KG1 (cell line): ENCODE results near the gene IQGAP2.
"Not testable (repeated sequence)": the region's sequence is repeated elsewhere in the genome, so short reads cannot be mapped to it uniquely, and the experiment has no call there.

Source experiments
- DNase-seq: peaks from one replicate; lab custom pipeline; 2025; lab: John Stamatoyannopoulos, UW

The IQGAP2 gene

DNA sequence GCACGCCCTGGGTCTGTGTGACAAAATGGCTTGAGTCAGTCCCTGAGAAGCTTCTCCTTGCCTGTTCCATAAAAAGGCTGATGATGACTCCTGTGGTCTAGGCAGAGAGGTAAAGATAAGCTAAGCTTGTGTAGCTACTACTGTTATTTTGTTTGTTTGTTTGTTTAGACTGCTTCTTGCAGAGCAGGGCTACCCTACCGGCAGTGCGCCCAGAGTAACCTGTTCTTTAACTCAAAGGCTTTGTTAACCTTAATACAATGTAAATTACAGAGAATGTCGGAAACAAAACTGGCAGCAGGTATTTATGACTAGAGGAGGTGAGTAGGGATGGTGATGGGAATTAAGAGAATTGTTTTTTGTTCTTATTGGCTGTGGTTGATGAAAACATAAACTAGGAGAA, 132.5 kb downstream of the IQGAP2 start:
- DNase-seq: no peak

DNA sequence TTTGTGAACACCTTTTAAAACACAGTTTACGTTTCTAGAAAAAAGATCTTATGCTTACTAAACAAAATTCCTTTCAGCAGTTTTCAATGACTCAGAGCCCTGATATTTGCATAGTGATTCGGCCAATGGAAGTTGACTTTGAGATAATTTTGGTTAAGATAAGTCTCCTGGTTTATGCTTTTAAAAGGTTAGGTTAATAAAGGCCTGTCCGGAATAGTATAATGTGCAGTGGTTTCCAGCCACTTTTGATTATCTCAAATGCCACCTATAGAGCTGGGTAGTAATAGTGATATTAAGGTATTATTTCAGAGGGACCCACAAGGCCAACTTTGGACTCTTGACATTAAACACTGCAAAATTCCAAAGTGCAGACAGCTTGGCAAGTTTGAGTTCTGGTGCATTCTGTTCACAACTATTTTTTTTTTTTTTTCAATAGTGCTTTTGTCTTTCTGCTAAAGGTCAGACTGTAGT, 134.0 kb downstream of the IQGAP2 start:
- no peak for DNase-seq

DNA sequence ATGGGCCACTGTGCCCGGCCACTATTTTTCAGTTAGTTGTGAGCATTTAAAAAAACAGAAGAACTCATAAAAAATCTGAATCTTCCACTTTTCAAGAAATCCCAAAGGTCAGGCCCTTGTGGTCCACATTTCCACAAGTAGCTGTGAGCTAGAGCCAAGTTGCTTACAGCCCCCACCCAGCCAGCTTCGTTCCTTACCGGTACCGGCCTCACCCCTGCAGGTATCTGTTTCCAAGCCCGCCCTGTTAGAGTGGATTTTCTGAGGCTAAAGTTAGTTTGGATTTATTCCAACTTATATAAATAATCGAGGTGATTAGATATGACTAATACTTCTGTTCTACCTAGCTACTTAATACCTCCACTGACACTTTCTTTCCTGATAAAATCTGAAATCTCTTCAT, 139.2 kb downstream of the IQGAP2 start:
- DNase-seq: no peak

DNA sequence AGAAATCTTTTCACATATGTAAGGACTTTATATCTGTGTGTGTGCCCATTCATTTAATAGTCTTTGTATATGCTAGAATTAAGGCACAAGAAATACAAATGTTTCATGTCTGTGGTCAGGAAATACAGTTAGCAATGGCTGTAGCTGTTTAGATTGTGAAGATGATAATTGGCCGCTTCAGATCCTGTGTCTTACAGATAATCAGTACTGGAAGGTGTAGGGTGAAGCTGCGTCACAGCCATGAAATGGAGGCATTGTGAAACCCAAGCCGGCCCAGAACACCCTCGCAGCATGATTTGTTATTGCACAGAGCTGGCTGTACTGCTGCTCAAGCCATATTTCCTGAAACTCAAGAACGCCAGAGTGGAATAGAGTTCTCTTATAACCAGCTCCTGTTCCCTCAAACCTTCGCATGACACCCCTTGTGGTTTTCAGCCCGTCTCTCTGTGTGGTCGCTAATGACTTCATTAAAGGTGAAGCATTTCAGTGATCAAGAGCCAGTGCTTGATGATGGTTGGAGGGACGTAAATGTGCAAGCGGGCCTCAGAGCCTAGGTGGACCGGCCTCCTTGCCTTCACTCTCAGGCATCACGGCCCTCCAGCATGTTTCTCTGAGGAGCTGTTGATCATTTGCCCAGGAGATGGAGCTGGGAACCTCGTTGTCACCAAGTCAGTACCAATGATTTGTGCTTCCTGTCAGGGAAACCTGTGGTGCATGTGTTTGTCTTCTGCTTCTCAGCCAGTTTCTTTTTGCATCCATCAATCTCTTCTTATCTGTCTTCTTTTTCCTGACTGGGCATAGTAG, 140.0 kb downstream of the IQGAP2 start:
- DNase-seq: peak; percentile 80

DNA sequence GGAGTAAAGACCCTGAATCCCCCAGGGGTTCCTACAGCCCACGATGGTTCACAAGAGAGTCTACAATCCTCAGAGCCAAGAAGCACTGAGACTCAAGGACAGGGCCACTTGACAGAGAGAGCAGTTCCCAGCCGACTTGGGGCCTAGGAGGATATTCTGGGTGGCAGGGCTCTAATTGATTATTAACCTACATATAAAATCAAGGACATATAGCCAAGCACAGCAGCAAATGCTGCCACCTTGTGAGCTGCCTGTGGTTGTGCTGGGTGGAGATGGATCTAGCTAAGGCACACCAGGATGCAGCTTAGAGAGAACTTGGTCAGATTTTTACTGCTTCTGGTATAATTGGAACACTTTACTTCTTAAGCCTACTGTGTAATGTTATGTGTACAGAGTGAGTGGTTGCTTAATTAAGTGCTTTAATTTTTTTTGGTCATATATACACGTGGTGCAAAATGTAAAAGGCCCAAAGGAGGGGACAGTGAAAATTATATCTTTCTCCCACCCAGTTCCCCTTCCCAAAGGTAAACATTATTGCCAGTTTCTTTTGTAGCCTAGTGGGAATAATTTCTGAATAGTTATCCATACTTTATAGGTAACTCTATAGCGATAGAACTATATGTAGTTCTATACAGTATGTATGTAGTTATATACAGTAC, 141.3 kb downstream of the IQGAP2 start:
- DNase-seq: no peak

DNA sequence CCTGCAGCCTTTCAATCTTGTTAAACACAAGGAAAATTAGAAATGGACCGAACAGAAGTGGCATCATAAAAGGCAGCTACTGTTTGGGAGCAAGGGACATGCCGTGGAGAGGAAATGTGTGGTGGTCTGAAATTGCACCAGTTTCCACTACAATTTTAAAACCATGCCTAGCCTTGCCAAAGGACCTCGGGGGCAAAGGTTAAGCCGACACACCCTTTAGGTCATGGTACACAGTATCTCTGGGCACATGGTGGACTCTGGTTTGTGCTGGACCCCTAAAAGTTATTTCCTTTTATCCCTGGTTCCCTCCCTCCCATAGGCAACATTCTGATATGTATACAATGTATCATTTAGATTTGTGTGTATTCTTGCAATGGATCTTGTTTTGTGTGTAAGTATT, 142.1 kb downstream of the IQGAP2 start:
- no peak for DNase-seq

DNA sequence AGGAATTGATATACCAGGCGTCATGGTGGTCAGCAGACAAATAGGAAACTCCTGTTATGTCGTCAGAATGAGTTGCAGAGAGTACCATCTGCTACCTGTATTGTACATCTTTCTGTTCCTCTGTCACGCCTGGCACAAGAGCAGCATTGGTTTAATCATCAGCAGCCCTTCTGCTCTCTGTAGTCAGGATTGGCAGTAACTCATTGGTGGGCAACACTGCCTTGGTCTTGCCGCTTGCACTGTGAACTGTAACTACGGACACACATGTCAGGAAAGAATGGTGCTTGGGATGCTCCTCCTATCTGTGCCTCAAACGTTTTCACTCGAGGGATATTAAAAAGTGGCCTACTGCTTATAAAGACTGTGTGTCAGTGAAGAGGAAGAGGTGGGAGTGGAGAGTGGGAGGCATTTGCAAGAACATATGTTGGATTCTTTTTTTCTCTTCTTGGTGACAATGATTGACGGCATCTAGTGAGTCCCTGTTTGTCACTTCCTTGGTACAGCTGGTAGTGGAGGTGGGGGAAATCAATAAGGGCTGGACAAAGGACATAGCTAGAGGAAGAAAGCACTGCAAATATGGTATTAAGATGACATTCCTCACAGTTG, 143.5 kb downstream of the IQGAP2 start:
- DNase-seq: no peak

DNA sequence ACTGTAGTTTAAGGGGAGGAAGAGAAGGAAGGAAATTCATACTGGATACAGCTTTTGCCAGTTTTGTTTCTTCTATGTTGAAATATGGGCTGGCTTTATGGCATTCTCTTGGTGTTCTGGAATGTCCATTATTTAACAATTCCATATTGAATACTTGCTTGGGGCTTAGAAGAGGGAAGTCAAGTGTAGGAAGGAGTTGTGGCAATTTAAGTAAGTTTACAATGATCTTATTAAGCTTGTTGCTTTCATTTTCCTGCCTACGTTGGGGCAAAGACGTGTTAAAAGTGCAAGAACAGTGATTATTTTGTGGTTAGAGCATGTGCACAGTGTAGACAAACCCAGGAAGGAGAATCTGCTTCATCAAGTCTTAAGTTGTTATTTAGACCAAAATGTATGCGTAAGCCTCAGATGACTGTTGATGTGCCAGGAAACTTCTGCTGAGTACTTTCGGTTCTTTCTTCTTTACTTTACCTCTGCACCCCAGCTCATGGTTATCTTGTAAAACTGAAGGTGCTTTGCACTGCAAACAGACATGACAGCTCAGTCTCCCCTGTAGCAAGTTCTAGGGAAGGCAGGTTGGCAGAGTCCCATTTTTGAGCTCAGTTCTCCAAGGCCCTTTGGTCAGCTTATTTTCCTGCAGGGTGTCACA, 144.3 kb downstream of the IQGAP2 start:
- DNase-seq: peak; percentile 67

DNA sequence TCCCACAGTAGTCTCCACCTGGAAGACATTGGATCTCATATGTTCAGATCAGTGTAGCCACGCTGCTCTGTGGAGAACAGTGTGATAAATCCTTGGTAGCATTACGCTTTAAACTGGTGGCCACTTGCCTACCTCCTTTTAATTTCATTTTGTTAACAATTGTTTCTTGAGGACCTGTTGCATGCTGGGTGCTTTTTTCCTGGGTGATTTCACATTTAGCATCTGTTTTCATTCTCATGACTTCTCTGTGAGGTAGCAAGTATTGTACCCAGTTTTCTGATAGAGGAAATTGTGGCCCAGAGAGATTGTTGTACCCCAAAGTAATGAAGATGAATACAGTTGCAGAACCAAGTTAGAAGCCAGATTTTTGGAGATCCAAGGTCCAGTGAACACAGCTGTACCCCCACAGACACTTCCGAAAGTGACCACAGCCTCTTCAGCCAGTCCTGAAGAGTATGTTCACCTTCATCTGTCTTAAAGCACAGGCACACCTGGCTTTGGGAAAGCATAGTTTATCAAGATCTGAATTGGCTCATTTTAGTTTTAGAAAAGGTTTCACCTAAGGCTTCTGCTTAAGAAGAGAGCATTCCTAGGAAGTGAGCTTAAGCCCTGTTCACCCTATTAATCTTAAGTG, 144.9 kb downstream of the IQGAP2 start:
- DNase-seq: no peak

DNA sequence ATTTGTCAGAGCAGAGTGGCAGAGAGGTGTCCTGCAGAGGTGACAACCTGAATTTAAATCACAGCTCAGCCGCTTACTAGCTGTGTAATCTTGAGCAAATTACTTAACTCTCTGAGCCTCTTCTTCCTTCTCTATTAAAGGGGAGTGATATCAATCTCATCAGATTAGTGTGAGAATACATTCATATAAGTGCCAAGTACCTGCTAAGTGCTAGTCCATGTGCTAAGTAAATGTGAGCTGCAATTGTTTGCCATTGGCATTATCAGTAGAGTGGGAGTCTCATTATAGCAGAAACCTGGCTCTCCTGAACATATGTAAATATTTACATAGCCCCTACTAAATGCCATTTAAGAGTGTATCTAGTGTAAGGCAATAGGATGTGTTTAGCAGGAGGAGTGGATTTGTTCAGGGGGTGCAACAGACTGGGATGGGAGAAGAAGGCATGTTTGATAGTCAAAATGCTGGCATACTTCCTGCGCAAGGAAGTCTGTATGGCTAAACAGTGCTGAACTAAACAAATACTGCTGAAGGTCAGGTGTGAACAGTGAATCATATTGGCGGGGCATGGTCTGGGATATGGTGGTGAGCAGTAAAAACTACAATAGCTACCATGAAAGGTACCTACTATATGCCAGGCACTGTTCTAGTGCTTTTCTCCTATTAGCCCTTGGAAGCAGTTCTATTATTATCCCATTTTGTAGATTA, 145.6 kb downstream of the IQGAP2 start:
- no peak for DNase-seq

DNA sequence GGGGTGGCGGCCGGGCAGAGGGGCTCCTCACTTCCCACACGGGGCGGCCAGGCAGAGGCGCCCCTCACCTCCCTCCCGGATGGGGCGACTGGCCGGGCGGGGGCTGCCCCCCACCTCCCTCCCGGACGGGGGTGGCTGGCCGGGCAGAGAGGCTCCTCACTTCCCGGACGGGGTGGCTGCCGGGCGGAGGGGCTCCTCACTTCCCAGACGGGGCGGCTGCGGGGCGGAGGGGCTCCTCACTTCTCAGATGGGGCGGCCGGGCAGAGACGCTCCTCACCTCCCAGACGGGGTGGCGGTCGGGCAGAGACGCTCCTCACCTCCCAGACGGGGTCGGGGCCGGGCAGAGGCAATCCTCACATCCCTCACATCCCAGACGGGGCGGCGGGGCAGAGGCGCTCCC, 147.8 kb downstream of the IQGAP2 start:
- not testable (repeated sequence) for DNase-seq

DNA sequence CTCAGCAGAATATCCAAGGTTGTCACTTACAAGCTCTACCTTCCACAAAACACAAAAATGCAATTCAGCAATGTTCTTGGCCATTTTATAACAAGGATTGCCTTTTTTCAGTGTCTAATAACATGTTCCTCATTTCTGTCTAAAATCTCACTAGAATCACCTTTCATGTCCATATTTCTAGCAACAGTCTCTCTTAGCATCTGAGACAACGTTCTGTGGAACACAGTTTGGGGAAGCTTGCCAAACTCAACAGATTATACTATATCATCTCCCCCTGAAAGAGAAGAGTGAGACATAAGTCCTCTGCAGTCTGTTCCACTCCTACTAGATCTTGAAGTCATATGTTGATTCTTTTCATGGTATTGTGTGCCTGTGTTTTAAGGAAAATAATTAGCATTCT, 149.5 kb downstream of the IQGAP2 start:
- DNase-seq: no peak

DNA sequence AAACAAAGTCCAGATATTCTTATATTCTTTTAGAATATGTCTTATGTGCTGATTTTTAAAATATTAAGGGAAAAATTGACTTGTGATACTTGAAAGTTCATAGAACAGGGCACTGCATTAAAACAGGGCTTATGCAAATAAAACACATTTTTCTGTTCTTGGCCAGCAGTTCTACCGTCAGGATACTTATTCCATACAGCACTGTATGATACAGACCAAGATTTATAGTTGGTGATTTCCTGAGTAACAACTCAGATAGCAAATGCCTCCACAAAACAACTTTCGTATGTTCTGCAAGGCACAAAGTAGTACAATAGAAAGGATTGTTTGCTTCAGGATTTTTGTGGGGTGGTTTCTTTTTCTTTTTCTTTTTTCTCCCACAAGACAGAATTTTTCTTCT, 150.2 kb downstream of the IQGAP2 start:
- no peak for DNase-seq

DNA sequence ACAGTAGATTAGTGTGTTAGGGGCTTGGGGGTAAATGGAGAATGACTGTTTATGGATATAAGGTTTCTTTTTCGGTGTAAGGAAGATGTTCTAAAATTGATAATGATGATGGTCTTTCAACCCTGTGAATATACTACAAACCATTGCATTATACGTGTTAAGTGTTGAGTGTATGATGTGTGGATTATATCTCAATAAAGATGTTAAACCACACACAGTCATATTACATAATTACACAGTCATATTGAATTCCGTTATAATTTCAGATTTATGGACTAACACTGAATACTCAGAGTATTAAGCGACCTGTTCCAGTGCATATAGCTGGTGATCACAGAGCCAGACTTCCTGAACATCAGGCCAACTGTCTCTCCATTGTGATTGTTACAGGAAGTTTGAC, 152.0 kb downstream of the IQGAP2 start:
- no peak for DNase-seq

DNA sequence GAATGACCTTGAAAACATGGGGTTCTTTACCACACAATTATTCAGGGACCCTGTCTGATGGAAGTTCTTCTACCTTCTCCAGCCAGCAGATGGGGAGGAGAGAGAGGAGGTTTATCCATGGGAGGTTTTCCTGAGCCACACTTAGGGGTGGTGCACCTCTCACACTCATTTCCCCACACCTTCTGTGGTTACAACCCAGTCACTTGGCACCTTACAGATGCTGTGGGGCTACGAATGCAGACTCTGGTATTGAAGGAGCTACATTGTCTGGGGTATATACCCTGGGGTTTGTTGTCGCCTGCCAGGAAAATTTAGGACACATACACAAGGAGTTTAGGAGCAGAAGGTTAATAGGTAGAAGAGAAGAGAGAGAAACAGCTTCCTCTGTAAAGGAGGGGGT, 152.6 kb downstream of the IQGAP2 start:
- no peak for DNase-seq

DNA sequence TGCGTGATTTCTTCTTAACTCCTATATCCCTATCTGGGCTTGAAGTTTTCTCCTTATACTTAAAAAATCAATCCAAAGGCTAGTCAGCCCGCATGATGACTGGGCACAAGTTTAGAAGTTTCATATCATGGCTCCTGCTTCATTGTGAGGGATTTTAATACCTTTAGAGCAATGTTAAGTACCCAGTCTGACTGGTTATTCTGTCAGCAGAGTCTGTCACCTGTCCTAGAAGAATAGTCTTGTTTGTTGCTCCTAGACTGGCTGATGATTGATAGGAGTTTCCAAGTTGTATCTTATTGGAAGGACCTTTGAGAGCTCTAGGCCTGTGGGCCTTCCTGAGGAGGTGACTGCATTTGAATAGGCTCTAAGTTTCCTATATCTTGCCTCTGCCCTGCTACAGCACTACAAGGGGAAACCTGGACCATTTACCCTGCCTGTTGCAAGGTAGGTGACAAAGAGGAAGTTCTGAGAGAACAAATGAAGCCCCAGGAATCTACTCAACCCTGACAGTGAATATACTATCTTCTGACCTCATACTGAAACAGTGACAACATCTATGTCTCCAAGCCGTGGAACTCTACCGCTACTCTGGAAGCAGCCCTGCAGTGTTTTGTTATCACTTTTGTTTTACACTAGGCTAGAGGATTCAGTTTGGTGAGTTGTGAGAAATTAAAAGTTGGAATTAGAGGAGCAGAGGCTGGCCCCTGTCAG, 153.6 kb downstream of the IQGAP2 start:
- no peak for DNase-seq

DNA sequence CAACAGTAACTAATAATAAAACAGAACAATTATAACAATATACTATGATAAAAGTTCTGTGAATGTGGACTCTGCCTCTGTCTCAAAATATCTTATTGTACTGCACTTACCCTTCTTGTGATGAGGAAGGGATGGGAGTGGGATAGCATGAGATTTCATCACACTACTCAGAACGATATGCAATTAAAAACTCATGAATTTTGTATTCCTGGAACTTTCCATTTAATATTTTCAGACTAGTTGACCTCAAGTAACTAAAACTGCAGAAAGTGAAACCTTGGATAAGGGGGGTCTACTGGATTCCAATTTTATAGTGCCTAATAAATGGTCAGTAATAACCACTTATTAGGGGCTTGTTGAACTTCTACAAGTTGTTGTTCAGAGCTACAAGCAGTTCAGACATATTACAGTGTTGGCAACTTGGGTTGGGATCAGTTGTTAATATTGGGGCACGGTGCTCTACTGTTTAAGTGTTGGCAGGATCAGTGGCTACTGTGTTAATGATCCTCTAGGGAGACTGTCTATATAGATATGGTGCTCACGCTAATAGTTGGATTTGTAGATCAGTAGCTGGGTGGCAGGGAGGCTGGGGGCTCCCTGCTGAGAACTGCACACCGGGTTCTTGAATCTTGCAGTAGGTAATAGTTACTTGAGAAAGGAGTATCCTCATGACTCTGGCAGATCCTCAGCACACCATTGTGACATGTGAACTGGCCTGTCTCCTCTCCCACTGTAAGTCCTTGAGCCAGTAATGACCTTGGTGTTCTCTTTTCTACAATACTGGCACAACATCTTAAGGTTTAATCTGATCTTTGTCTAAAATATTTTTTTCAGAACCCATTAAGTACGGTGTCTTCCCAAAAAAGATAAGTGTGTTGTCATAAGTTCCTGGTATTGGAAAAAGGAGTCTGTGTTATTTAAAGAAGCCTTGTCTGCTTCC, 158.1 kb downstream of the IQGAP2 start:
- no peak for DNase-seq

DNA sequence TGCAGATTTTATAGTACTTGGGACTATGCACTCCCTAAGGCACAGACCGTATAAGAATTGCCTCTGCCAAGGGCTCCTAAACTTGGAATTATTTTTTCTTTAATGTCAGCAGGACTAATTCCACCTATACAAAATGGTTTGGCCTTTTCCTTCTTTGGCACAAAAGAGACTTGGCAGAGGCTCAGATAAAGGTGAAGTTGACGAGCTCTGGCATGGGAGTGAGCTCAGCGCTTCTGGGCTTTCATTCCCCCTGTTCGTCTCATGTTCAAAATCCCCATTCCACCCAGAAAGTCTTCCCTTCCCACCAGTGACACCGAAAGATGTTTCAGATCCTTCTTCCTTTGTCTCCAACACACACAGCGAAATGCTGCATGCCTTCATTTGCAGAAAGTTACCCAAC, 158.9 kb downstream of the IQGAP2 start:
- DNase-seq: no peak

DNA sequence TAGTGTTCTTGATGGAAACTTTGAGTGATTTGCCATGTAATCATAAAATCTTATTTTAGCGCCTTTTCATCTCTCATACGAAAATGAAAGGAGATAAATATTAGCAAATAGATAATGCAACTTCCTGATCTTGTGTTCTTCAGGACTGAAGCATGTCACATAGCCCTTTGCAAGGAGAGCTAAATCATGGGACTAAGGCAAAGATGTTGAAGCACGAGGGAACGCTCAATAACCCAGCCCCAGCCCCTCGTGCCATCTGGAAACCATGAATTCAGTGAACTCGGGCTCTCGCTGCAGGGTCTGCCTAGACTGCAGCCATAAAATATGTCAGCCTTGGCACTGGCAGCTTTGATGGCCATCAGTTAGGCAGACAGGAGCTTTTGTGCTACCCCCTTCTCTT, 161.9 kb downstream of the IQGAP2 start:
- no peak for DNase-seq

DNA sequence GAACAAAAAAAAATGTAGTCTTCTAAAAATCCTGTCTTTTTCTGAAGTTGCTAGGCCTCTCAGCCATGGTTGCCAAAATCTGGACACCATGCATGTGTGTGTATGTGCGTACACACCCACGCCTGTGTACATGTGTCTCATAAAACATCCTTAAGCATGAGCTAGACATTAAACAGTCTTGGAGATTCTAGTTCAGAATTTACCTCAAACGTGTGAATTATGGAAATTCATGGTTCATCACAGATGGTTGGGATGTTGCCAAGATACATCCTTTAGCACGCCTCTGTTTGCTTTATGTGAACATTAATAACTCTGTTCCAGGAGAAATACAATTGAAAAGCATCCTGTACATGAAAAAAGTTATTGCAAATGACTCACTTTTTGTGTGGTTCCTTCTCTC, 167.1 kb downstream of the IQGAP2 start:
- DNase-seq: no peak
